HUES48 (cell line): Measurements from ENCODE around the gene IQCH.
A peak's percentile ranks its signal among the peaks of the same experiment; 100 is the strongest.
"Not testable (repeated sequence)": the region's sequence is repeated elsewhere in the genome, so short reads cannot be mapped to it uniquely, and the experiment has no call there.

ENCODE experiments used
- H3K27ac ChIP-seq: one replicate; pipeline ENCODE4 v1.7.0; 2013; ENCODE audit warnings: low read depth, low read length, inconsistent platforms
- H3K27me3 ChIP-seq: 2 replicates; pipeline ENCODE4 v1.6.1; 2013; ENCODE audit warnings: mild to moderate bottlenecking, low read length; ENCODE audit not compliant: control insufficient read depth, insufficient read depth
- H3K36me3 ChIP-seq: 2 replicates; pipeline ENCODE4 v1.6.1; 2013; ENCODE audit warnings: low read length; ENCODE audit not compliant: control insufficient read depth, insufficient read depth
- H3K4me1 ChIP-seq: 2 replicates; pipeline ENCODE4 v1.6.1; 2013; ENCODE audit warnings: mild to moderate bottlenecking, low read length; ENCODE audit not compliant: control insufficient read depth, insufficient read depth
- H3K4me3 ChIP-seq: 2 replicates; pipeline ENCODE4 v1.5.1; 2013; ENCODE audit warnings: mild to moderate bottlenecking, low read depth, low read length
- H3K9ac ChIP-seq: 2 replicates; pipeline ENCODE4 v1.6.1; 2013; ENCODE audit warnings: mild to moderate bottlenecking, low read depth, low read length, moderate library complexity
- H3K9me3 ChIP-seq: 2 replicates; pipeline ENCODE4 v1.6.1; 2013; ENCODE audit warnings: low read length; ENCODE audit not compliant: control insufficient read depth, insufficient read depth

Gene IQCH

GRCh38 chr15:67248011-67248505 is 6.5 kb upstream of the IQCH start:
- Histone ChIP-seq H3K4me3 (no peak overlapping the region), H3K27ac (no peak overlapping the region), H3K27me3 (no peaks in the 10 kb centered on the region), H3K9ac (no peak overlapping the region), H3K36me3 (no peaks in the 10 kb centered on the region), H3K9me3 (0 out of 2 replicates have a peak, but pooled peaks cover 3% of the 10 kb centered on the region), H3K4me1 (peaks cover 2% of the 10 kb centered on the region; the same call in 1 of the 2 replicates)

- Histone ChIP-seq H3K27ac (no peak overlapping the region), H3K36me3 (no peaks in the 10 kb centered on the region), H3K9me3 (0 out of 2 replicates have a peak, but pooled peaks cover 3% of the 10 kb centered on the region), H3K9ac (no peak overlapping the region), H3K4me1 (no peaks in the 10 kb centered on the region), H3K4me3 (no peak overlapping the region), H3K27me3 (no peaks in the 10 kb centered on the region)
These were observed 4.8 kb upstream of the IQCH start for GRCh38 chr15:67249830-67250229.

- Histone ChIP-seq H3K9me3 (0 out of 2 replicates have a peak, but pooled peaks cover 3% of the 10 kb centered on the region), H3K27me3 (no peaks in the 10 kb centered on the region), H3K9ac (no peak overlapping the region), H3K4me1 (no peaks in the 10 kb centered on the region), H3K36me3 (no peaks in the 10 kb centered on the region), H3K27ac (no peak overlapping the region), H3K4me3 (no peak overlapping the region)
These were observed 3.3 kb upstream of the IQCH start for GRCh38 chr15:67251318-67251717.

GRCh38 chr15:67253101-67253500 is 1.5 kb upstream of the IQCH start:
- Histone ChIP-seq H3K27me3 (no peaks in the 10 kb centered on the region), H3K4me1 (no peaks in the 10 kb centered on the region), H3K36me3 (no peaks in the 10 kb centered on the region), H3K27ac (no peak overlapping the region), H3K4me3 (peak overlapping the region; percentile 88), H3K9ac (no peak overlapping the region), H3K9me3 (no peaks in the 10 kb centered on the region)

- Histone ChIP-seq H3K9me3 (no peaks in the 10 kb centered on the region), H3K4me1 (no peaks in the 10 kb centered on the region), H3K27ac (peak overlapping the region; percentile 73), H3K9ac (peak overlapping the region; percentile 79), H3K4me3 (peak overlapping the region; percentile 88), H3K36me3 (no peaks in the 10 kb centered on the region), H3K27me3 (no peaks in the 10 kb centered on the region)
These were observed 893 bp upstream of the IQCH start for GRCh38 chr15:67253549-67254237.

- no peak overlapping the region for H3K27ac ChIP-seq
- H3K4me1 ChIP-seq, result peaks cover 5% of the 10 kb centered on the region; the same call in 1 of the 2 replicates
- no peak overlapping the region for H3K4me3 ChIP-seq
- no peaks in the 10 kb centered on the region for H3K9me3 ChIP-seq
- H3K27me3 ChIP-seq, result no peaks in the 10 kb centered on the region
- H3K9ac ChIP-seq, result no peak overlapping the region
- no peaks in the 10 kb centered on the region for H3K36me3 ChIP-seq
These were observed 1.5 kb downstream of the IQCH start for GRCh38 chr15:67256051-67256450.

- not testable (repeated sequence) for H3K4me3 ChIP-seq, H3K9me3 ChIP-seq, H3K36me3 ChIP-seq, H3K9ac ChIP-seq, H3K27me3 ChIP-seq, H3K27ac ChIP-seq, H3K4me1 ChIP-seq
These were observed 3.8 kb downstream of the IQCH start for GRCh38 chr15:67258412-67258811.

- no peaks in the 10 kb centered on the region for H3K9me3 ChIP-seq
- H3K27me3 ChIP-seq, result no peaks in the 10 kb centered on the region
- H3K4me3 ChIP-seq, result no peak overlapping the region
- no peak overlapping the region for H3K27ac ChIP-seq
- no peak overlapping the region for H3K9ac ChIP-seq
- H3K4me1 ChIP-seq, result peaks cover 5% of the 10 kb centered on the region; the same call in 1 of the 2 replicates
- no peaks in the 10 kb centered on the region for H3K36me3 ChIP-seq
These were observed 4.8 kb downstream of the IQCH start for GRCh38 chr15:67259379-67259778.

GRCh38 chr15:67259806-67260205 is 5.2 kb downstream of the IQCH start:
- Histone ChIP-seq H3K9me3 (no peaks in the 10 kb centered on the region), H3K4me1 (peaks cover 5% of the 10 kb centered on the region; the same call in 1 of the 2 replicates), H3K9ac (no peak overlapping the region), H3K27me3 (no peaks in the 10 kb centered on the region), H3K4me3 (no peak overlapping the region), H3K27ac (no peak overlapping the region), H3K36me3 (no peaks in the 10 kb centered on the region)

- peak overlapping the region; percentile 43 for H3K27ac ChIP-seq
- no peaks in the 10 kb centered on the region for H3K9me3 ChIP-seq
- H3K36me3 ChIP-seq, result no peaks in the 10 kb centered on the region
- peaks cover 24% of the 10 kb centered on the region for H3K4me1 ChIP-seq
- no peak overlapping the region for H3K9ac ChIP-seq
- no peak overlapping the region for H3K4me3 ChIP-seq
- H3K27me3 ChIP-seq, result no peaks in the 10 kb centered on the region
These were observed 12.3 kb downstream of the IQCH start for GRCh38 chr15:67266870-67267269.

- H3K9ac ChIP-seq, result no peak overlapping the region
These were observed 12.9 kb downstream of the IQCH start for GRCh38 chr15:67267440-67267839.

More at GRCh38 chr15:67267440-67267839, 12.9 kb downstream of the IQCH start:
- no peaks in the 10 kb centered on the region for H3K27me3 ChIP-seq
- H3K36me3 ChIP-seq, result no peaks in the 10 kb centered on the region
- H3K27ac ChIP-seq, result peak overlapping the region; percentile 43
- no peaks in the 10 kb centered on the region for H3K9me3 ChIP-seq
- H3K4me1 ChIP-seq, result peaks cover 24% of the 10 kb centered on the region
- no peak overlapping the region for H3K4me3 ChIP-seq
